Iris pigment epithelial cell (primary cell): ENCODE measurements around the gene BLM.
A peak's percentile ranks its signal among the peaks of the same experiment; 100 is the strongest.

Source experiments
- DNase-seq: peaks from one replicate; pipeline ENCODE4 v3.0.0-alpha.2; 2011; ENCODE audit warnings: low read depth

Gene BLM

DNA sequence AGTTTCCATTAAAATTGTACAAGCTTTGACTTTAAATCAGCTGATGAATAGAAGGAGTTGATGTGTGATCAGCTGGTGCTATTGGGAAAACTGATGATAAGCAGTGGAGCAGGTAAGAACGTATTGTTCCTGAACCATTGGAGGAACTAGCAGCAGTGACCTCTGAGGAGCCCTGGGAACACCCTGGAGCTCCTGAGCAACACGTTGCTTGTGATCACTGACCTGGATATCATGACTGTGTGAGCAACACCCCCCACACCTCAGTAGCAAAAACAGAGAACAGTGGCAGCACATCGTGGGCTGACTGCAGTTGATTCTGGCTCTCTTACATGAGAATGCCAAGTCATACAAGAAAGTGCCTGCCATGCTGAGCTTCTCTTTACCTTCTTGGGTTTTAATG, 72.9 kb downstream of the BLM start:
- DNase-seq: no peak

DNA sequence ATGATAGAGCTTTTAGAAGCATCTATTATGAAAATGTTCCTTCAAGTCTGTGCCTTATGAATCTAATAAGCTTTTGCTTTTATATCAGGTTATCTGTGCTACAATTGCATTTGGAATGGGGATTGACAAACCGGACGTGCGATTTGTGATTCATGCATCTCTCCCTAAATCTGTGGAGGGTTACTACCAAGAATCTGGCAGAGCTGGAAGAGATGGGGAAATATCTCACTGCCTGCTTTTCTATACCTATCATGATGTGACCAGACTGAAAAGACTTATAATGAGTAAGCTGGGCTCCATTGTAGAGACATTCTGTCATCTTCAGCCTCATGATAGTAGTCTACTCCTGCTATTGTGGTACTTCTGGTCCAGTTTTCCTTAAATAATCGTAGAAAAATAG, 73.4 kb downstream of the BLM start:
- DNase-seq: no peak

GRCh38 chr15:90794538-90794937, 77.4 kb downstream of the BLM start:
- no peak for DNase-seq

- DNase-seq: no peak
These were observed 82.6 kb downstream of the BLM start for GRCh38 chr15:90799639-90800170.

- DNase-seq: no peak
These were observed 84.7 kb downstream of the BLM start for GRCh38 chr15:90801803-90802202.

DNA sequence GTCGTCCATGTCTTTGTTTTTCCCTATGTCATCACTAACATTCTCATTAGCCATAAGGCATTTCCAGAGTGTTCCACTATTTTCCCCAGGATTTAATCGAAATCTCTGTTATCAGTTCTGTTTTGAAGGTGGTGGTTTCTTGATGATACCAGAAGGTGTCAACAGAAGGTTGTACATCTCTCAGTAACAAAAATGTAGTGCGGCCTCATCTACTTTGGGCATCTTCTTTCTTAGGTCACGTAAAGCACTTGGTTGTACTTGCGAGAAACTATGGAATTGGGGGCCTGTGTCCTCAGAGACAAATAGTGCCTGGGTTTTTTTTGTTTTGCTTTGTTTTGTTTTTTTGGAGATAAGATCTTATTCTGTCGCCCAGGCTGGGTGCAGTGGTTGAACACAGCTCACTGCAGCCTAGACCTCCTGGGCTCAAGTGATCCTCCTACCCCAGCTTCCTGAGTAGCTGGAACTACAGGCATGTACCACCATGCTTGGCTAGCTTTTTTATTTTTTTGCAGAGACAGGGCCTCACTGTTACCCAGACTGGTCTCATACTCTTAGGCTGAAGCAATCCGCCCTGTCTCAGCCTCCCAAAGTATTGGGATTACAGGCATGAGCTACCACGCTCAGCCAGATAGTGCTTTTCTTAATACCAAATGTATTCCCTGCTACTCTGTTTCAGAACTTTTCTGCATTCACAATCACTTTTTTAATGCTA, 90.1 kb downstream of the BLM start:
- DNase-seq: no peak

GRCh38 chr15:90807786-90808086, 90.6 kb downstream of the BLM start:
- no peak for DNase-seq

- no peak for DNase-seq
These were observed 91.5 kb downstream of the BLM start for GRCh38 chr15:90808517-90809235.

DNA sequence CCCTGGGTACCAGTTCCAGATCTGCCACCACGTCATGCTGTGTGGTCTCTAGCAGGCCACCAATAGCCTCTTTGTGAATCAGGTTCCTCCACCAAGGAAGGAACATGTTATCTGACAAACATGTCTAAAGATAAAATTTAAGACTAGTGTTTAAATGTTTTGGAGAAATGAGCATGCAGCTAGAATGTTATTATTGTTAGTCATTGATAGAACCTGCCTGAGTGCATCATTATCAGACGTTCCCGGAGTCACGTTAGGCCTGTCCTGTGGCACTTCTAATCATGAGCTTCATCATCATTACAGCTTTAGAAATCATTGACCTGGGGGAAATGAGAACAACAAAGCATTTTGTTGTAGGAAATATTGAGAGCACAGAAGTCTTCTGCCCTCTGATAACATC, 92.4 kb downstream of the BLM start:
- no peak for DNase-seq

- no peak for DNase-seq
These were observed 93.2 kb downstream of the BLM start for GRCh38 chr15:90810354-90810753.

DNA sequence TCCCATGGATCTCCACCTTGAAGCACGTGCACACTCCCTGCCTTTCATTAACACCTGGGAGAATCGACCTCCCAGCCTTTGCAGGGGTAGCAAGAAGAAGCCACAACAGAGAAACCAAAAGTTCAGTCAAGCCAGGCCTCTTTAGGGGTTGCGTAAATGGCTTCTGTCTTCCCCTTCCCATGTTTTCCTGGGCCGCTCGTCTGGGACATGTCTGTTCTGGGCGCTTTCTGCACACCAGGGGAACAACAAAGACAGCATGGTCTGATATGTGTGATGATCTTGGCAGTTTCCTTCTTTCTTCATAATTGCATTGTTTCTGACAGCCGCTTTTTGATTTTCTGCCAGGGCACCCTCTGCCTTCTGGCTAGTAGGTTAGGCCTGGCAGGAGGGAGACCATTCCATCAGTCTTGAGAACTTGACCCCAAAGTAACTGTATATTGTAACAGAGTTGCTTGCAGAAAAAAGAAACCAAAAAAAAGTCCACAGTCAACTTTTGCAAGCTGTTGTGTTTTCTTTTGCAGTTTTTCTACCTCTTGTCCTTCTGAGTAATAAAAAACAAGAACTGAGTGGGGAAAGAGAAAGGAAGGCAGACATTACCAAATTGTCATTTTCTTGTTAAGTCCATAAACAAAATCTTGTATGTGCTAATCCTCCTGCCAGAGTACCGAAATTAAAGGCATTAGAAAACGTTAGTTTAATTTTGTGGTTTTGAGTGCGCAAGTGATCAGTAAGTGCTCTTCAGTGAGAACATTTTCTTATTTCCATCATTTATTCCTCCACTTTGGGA, 95.2 kb downstream of the BLM start:
- no peak for DNase-seq

GRCh38 chr15:90812958-90813265, 95.8 kb downstream of the BLM start:
- no peak for DNase-seq

GRCh38 chr15:90813796-90814190, 96.6 kb downstream of the BLM start:
- no peak for DNase-seq

- DNase-seq: peak; percentile 30
These were observed 97.2 kb downstream of the BLM start for GRCh38 chr15:90814191-90814821.

- DNase-seq: no peak
These were observed 99.4 kb downstream of the BLM start for GRCh38 chr15:90816401-90817116.

- DNase-seq: no peak
These were observed 100.2 kb downstream of the BLM start for GRCh38 chr15:90817117-90818057.

DNA sequence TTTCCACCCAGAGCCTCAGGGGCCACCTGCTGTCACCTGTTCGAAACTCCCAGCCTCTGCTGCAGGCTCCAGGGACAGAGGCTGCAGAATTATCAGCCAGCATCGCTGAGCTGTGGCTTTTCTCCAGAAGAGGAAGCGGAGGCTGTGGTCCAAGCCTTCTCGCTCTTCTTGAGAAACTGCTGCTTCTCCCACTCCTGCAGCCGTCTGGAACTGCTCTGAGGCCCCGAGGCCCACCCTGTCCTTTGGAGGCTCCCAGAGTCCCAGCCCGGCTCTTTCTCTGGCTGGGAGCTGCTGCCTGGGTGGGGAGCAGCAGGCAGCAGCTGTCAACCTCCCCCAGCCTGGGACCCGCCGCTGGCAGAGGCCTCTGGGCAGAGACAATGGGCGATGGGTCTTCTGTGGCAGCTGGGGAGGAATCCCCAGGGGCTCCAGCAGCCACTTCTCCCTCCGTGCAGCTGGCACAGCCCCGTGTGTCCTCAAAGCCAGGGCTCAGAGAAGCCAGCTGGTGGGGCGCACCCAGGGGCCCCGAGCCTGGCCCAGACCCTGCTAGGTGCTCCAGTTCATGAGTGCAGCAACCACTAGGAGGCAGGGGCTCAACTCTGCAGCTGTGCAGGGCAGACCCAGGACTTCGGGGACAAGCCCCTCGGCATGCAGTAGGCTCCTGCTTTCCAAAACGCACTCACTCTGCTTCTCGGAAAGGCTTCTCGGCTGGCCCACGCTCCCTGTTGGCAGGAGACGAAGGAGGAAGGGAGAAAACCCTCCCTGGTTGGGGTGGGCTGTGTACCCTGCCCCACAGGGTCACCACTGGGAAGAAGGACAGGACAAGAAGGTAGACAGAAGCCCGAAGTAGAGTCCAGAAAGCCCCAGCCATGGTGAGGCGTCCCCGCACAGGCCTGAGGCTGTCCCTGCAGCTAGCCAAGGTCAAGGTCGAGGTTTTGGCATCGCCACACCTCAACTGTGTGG, 101.4 kb downstream of the BLM start:
- no peak for DNase-seq

- no peak for DNase-seq
These were observed 102.2 kb downstream of the BLM start for GRCh38 chr15:90819390-90819789.

GRCh38 chr15:90819850-90820249, 102.7 kb downstream of the BLM start:
- no peak for DNase-seq

DNA sequence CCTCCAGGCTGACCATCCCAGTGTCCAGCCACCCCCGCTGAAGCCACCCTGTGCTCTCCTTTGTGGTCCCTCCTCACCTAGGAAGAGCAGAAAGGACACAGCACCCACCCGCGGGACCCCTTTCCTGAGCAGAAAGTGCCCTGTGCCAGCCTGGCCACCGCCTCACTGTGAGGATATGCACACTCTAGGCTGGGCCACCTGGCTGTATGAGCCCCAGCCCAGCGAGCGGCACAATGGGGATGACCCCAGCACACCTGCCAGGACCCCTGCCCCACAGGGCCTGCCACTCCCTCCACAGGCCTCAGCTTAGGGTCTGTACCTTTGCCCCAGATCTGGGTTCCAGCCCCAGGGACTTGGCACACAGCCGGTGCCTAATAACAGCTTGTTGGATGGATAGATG, 103.3 kb downstream of the BLM start:
- no peak for DNase-seq
